A673 (cell line): Measurements from ENCODE around the gene ZNF286A.
"Not testable (repeated sequence)": the region's sequence is repeated elsewhere in the genome, so short reads cannot be mapped to it uniquely, and the experiment has no call there.

Source experiments
- CTCF ChIP-seq: fragments of 300-800, 200-600 bp; sonication (generic); conservative IDR thresholded peaks from 2 replicates; pipeline ENCODE4 v1.5.1; 2017; ENCODE audit warnings: low read depth, mild to moderate bottlenecking, antibody characterized with exemption, low read length, moderate library complexity, mixed read lengths
- EZH2 ChIP-seq: fragments of 200-600 bp; sonication (generic); IDR thresholded peaks from 2 replicates; pipeline ENCODE4 v1.6.1; 2017; ENCODE audit warnings: borderline replicate concordance, low read depth, mild to moderate bottlenecking, mixed read lengths, antibody characterized with exemption, low read length; ENCODE audit not compliant: poor library complexity, severe bottlenecking

GRCh38 chr17:15675991-15676390, 23.6 kb upstream of the ZNF286A start:
- not testable (repeated sequence) for TF ChIP-seq CTCF, EZH2
